ENCODE results near the gene DENND2A.

Gene DENND2A

GRCh38 chr7:140526787-140527664 lies 113.6 kb downstream of the DENND2A start:
- no peak overlapping the region for H3K27ac ChIP-seq
- TF ChIP-seq, protein P1, sequence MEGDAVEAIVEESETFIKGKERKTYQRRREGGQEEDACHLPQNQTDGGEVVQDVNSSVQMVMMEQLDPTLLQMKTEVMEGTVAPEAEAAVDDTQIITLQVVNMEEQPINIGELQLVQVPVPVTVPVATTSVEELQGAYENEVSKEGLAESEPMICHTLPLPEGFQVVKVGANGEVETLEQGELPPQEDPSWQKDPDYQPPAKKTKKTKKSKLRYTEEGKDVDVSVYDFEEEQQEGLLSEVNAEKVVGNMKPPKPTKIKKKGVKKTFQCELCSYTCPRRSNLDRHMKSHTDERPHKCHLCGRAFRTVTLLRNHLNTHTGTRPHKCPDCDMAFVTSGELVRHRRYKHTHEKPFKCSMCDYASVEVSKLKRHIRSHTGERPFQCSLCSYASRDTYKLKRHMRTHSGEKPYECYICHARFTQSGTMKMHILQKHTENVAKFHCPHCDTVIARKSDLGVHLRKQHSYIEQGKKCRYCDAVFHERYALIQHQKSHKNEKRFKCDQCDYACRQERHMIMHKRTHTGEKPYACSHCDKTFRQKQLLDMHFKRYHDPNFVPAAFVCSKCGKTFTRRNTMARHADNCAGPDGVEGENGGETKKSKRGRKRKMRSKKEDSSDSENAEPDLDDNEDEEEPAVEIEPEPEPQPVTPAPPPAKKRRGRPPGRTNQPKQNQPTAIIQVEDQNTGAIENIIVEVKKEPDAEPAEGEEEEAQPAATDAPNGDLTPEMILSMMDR (IDR thresholded peaks at IDR 0.05), result no peak
- H3K4me1 ChIP-seq (ENCODE audit: control insufficient read depth in 1 of 2, insufficient read depth in 1 of 2, low read depth in 1 of 2, low read length in 1 of 2), result peaks cover 0 to 5% of the 10 kb centered on the region in 2 experiments
- H3K27me3 ChIP-seq, result peaks cover 38% of the 10 kb centered on the region
- H3K9me3 ChIP-seq, result no peaks in the 10 kb centered on the region
- no peak overlapping the region for H3K4me3 ChIP-seq (ENCODE audit: low read depth in 1 of 2, low read length in 1 of 2)
- H3K36me3 ChIP-seq, result no peaks in the 10 kb centered on the region

DNA sequence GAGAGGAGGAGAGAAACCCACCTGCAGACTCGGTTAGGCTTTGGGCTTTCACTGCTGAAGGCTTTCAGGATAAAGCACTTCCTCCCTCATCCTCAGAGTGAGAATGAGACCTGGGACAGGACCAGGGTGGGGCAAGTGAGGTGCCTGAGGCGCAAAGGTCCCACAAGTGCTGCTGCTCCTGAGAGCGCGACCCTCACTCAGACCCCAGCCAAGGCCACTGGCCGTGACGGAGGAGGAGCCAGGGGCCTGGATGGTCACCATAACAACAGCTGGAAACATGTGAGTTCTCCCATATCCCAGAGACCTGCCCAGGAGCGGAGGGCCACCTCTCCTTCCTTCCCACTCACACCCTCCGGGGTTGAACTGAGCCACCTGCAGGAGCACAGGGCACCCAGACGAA lies 114.4 kb downstream of the DENND2A start:
- Histone ChIP-seq H3K9me3 (no peaks in the 10 kb centered on the region), H3K36me3 (no peaks in the 10 kb centered on the region), H3K27me3 (peaks cover 29% of the 10 kb centered on the region), H3K4me1 (ENCODE audit: control insufficient read depth in 1 of 2, insufficient read depth in 1 of 2, low read depth in 1 of 2, low read length in 1 of 2) (peaks cover 0 to 5% of the 10 kb centered on the region in 2 experiments), H3K27ac (no peak overlapping the region), H3K4me3 (ENCODE audit: low read depth in 1 of 2, low read length in 1 of 2) (no peak overlapping the region)
- TF ChIP-seq, protein P1 (IDR thresholded peaks at IDR 0.05), result no peak

GRCh38 chr7:140525743-140526142 lies 114.9 kb downstream of the DENND2A start:
- Histone ChIP-seq H3K27me3 (peaks cover 25% of the 10 kb centered on the region), H3K36me3 (no peaks in the 10 kb centered on the region)
- TF ChIP-seq, protein P1 (IDR thresholded peaks at IDR 0.05), result no peak

DNA sequence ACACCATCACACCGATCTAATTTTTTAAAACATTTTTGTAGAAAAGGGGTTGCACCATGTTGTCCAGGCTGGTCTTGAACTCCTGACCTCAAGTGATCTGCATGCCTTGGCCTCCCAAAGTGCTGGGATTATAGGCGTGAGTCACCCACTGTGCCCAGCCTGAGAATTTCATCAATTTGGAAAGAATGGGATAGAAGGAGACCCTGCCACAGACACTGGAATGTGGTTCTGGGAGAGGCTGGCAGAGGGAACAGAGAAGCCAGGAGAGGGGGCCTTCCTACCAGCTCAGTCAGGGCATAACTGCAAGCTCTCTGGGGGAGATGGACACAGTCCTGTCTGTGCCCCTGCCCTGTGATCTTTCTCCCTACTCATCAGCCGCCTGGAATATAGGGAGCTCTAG lies 119.2 kb downstream of the DENND2A start:
- Histone ChIP-seq H3K4me3 (ENCODE audit: low read depth in 1 of 2, low read length in 1 of 2) (no peak overlapping the region), H3K36me3 (no peaks in the 10 kb centered on the region), H3K9me3 (no peaks in the 10 kb centered on the region), H3K4me1 (ENCODE audit: control insufficient read depth in 1 of 2, insufficient read depth in 1 of 2, low read depth in 1 of 2, low read length in 1 of 2) (peaks cover 0 to 5% of the 10 kb centered on the region in 2 experiments), H3K27ac (no peak overlapping the region), H3K27me3 (peaks cover 6% of the 10 kb centered on the region)
- TF ChIP-seq, protein P1 (IDR thresholded peaks at IDR 0.05), result no peak

More at GRCh38 chr7:140525743-140526142, 114.9 kb downstream of the DENND2A start:
- Histone ChIP-seq H3K27ac (no peak overlapping the region), H3K4me1 (ENCODE audit: control insufficient read depth in 1 of 2, insufficient read depth in 1 of 2, low read depth in 1 of 2, low read length in 1 of 2) (peaks cover 0 to 5% of the 10 kb centered on the region in 2 experiments), H3K9me3 (no peaks in the 10 kb centered on the region), H3K4me3 (ENCODE audit: low read depth in 1 of 2, low read length in 1 of 2) (no peak overlapping the region)

DNA sequence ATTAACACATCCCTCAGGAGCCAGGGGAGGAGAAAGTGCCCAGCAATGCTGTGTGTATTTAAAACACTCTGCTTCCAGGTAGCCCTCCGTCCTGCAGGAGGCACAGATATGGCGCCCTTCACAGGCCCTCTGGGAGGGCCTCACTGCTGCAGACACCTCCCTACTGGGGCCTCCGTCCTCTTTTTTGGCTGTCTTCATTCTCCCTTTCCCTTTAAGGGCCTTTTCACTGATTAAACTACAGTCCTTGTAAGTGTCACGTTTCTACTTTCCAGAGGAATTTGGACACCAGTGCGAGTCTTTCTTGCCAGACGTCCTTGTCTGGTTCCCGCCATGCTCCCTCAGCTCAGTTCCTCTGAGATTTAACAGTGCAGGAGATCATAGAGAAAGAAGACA lies 121.6 kb downstream of the DENND2A start:
- H3K27me3 ChIP-seq, result no peaks in the 10 kb centered on the region
- H3K36me3 ChIP-seq, result no peaks in the 10 kb centered on the region
- TF ChIP-seq, protein P1 (IDR thresholded peaks at IDR 0.05), result no peak
- H3K4me1 ChIP-seq (ENCODE audit: control insufficient read depth in 1 of 2, insufficient read depth in 1 of 2, low read depth in 1 of 2, low read length in 1 of 2), result no peaks in the 10 kb centered on the region
- H3K27ac ChIP-seq, result no peak overlapping the region
- no peaks in the 10 kb centered on the region for H3K9me3 ChIP-seq
- H3K4me3 ChIP-seq (ENCODE audit: low read depth in 1 of 2, low read length in 1 of 2), result no peak overlapping the region
